GM18499 (cell line): ENCODE measurements around the gene TAC4.

Source experiments
- ATAC-seq: cut with Tn5 transposase; IDR thresholded peaks from one replicate; pipeline ENCODE4 v1.9.1; 2021; ENCODE audit warnings: moderate number of reproducible peaks; ENCODE audit not compliant: insufficient read depth, unreplicated experiment

The TAC4 gene

DNA sequence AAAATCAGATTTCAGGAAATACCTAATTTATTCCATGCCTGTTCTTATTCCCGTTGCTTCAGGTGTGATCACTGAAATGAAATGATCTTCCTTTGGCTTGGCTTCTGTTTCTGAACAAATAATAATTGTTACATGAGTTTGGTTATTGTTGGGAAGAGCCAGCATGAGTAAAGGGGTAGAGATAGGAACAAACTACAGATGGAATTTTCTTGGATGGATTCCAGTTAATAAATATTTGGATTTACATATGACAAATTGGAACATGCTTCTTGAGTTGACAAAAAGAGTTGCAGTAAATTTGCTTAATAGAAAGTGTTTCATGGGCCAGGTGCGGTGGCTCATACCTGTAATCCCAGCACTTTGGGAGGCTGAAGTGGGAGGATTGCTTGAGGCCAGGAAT is 28.2 kb downstream of the TAC4 start:
- no peak for ATAC-seq

DNA sequence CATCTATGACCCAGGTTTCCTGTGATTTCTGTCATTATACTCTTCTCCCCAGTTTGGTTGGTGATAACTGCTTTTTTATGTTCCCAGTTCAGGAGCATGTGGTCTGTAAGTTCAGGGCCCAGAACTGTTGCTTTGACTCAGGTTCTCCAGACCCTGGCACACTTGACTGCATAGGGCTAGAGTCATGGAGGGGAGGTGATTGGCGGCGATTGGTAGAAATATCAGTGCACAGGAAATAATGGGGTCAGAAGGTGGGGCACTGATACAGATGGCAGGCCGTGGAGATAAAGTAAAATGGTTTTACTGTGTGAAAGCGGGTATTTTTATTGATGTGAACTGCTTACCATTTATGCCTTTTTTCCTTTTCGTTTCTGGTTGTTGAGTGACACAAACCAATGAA is 28.7 kb downstream of the TAC4 start:
- no peak for ATAC-seq

- no peak for ATAC-seq
These were observed 29.9 kb downstream of the TAC4 start for GRCh38 chr17:49817993-49818392.

DNA sequence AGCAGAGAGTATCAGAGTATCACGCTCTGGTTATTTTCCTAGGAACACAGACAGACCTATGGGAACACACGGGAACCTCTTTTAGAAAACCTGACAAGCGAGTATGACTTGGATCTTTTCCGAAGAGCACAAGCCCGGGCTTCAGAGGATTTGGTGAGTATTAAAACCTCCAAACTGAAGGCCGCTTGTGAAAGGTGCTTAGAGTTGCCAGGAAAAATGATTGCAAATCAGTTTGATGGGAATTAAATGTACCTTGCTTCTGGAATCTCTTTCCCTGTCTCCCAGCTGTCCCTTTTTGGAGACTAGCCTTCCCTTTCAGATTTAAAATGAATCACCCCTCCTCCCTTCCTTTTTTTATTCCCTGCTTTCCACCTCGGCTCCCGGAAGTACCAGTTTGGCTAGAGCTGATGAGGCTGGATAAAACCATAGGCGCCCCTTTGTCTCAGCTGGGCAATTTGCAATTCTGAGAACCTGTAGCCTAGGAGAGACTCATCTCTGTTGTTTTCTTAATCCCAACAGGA is 32.0 kb downstream of the TAC4 start:
- no peak for ATAC-seq

DNA sequence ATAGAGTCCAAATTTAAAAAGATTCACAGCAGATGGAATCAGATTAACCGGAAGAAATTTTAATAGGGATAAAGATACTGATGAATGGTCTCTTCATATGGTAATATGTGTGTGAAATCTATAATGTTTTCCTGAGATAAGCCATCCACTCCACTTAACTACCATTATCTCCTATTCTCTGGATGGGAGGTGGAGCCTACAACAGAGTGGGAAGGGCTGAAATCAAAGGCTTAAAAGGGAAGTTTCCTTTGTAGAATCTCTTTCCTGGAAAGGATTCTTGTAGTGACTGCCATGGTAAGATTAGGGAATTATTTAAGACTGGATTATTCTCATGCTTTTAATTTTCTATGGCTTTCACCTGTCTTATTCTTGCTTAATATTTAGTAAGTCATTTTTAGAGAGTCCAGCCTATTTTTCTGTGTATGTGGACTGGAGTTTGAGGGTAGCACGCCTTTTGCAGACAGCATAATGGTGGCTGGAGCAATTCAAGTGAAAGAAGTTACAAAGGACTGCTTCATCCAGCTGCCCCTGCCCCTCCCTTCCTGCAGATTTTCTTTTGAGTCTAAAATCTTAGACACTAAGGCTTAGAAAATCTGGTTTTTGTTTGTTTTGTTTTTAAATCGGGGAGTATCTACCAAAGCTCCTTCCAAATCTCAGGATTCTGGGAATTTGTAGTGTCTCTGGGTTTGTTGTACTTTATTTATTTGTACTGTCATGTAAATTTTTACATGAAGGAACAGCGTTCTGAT is 32.9 kb downstream of the TAC4 start:
- no peak for ATAC-seq

DNA sequence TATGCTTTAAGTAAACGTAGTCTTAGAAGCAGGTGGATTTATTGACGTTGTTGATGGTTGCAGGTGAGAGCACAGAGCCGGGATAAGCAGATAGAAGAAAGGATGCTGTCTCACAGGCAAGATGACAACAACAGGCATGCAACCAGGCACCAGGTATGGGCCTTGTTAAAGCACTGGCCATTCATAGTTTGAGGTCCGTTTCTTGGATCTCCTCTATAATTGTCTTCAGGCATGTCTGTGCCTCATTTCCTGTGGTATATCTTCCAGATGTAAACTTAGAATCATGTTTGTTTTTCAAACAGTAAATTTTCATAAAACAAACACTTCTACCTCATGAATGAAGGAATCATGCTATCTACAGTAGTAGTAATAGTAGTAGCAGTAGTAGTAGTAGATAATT is 38.8 kb downstream of the TAC4 start:
- no peak for ATAC-seq

DNA sequence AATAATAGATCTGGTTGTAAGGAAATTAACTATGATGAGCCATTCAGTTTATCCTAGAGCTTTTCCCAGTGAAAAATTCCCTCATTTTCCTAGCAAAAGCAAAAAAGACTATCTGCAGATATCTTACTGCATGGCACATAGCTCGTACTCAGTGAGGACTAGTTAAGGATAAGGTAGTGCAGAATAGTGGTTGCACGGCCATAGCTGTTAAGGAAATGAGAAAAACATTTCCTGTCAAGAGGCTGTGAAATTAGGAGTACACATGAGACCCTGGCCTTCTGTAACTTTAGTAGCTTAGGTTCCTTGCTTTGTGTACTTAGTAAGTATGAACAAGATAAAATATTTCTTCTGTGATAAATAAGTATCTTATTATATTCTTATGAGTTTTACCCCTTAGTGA is 49.1 kb downstream of the TAC4 start:
- no peak for ATAC-seq

DNA sequence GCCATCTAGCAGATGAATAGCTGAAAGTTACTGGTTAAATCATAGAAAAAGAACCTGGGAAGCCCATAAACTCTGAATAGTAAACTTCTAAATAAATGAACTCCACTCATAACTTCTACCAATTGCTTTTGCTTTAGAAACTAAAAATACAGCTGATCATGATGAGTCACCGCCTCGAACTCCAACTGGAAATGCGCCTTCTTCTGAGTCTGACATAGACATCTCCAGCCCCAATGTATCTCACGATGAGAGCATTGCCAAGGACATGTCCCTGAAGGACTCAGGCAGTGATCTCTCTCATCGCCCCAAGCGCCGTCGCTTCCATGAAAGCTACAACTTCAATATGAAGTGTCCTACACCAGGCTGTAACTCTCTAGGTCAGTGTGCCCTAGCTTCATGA is 49.7 kb downstream of the TAC4 start:
- no peak for ATAC-seq

DNA sequence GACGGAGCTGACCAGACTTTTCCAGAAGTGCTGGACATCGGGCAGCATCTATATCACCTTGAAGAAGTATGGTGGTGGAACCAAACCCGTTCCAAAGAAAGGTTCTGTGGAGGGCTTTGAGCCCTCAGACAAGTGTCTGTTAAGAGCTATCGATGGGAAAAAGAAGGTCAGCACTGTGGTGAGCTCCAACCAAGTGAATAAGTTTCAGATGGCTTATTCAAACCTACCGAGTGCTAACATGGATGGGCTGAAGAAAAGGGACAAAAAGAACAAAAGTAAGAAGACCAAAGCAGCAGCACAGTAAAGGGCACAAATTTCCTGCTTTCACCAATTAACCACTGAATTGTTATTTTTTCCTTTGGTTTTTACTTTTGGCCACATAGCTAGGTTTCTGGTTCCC is 52.5 kb downstream of the TAC4 start:
- no peak for ATAC-seq

DNA sequence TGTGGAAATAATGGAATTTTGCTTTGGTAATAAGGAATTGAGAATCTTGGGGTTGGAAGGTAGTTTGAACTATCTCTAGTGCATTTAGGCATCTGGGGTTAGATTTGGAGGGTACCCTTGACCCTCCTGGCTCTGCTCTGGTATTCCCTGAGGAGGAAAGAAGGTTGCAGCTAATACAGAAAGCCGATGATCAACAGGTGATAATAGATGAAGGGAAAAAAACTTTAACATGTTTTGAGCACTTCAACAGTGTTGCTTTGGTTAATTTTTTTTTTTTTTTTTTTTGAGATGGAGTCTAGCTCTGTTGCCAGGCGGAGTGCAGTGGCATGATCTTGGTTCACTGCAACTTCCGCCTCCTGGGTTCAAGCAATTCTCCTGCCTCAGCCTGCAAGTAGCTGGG is 54.6 kb downstream of the TAC4 start:
- ATAC-seq, result no peak

DNA sequence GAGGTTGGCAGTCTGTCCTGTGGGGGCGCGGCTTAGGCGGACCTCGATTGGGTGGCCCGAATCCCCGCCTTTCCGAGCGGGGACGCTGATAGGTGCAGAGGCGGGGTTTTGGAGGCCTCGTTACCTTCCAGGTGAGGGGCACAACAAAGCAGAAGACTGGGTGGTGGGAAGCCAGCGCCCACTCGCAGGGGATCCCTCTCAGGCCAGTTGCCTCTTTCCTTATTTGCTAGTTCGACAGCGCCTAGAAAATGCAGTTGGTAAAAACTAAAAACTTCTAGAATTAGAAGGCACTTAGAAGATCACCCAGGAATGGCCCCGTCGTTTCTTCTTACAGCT is 58.7 kb downstream of the TAC4 start:
- ATAC-seq, result no peak

DNA sequence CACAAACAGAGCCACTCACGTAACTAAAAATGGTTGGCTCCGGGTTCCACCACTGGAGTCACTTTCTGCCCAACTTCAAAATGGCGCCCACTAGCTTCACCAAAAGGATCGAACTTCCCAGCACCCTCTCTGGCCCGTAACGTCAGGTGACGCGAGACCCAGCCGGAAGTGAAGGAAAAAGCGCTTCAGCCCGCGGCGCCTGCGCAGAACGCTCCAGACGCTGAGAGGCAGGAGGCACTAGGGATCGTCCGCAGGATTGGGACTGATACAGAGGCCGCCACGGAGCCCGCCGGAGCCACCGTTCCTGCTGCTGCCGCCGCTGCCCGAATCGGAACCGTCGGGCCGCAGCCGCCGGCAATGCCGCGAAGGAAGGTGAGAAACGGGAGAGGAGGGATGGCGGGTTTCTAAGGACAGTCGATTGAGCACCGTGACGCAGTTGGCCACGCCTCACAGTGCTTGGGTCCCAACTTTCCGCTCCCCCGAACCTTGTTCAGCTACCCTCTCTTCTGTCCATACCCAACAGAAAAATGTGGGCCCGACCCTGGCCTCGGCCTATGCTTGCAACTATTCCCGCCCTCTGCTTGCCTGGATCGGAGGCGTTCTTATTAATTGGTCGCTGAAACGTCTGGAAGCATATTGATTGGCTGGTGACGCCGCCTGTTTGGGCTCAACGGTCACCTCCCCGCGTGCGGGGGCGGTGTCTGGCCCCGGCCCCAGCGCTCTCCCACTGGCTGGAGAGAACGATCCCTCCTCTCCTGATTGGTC is 59.2 kb downstream of the TAC4 start, which contains the start of gene KAT7:
Gene KAT7, plus strand, starts transcription at position 204 of the 765 bp plus-strand sequence. Its CDS starts 154 bp downstream, at position 358.
- peak; percentile 85 for ATAC-seq
